Transverse colon (tissue), 3 donors: Measurements from ENCODE around the gene CREB5.

ENCODE experiments used
- CTCF ChIP-seq, 5 experiments: fragments of 200-600 bp in 3 of 5; fragments of 450-650 bp in 2 of 5; sonication (generic) in 3 of 5; IDR thresholded peaks; 1 replicate in 2 of 5; 2 replicates in 3 of 5; pipeline ENCODE4 v1.5.1; 2016 to 2017; ENCODE audit warnings: antibody characterized with exemption in 5 of 5, inconsistent platforms in 3 of 5, mild to moderate bottlenecking in 2 of 5, moderate library complexity in 1 of 5
- POLR2A ChIP-seq: fragments of 450-650 bp; IDR thresholded peaks from one replicate; pipeline ENCODE4 v1.6.1; 2016; ENCODE audit warnings: antibody characterized with exemption, mild to moderate bottlenecking, moderate library complexity

- no peak for TF ChIP-seq CTCF (IDR thresholded peaks at IDR 0.05)
- no peak for TF ChIP-seq POLR2A
Observed at GRCh38 chr7:28705350-28705749, 293.0 kb downstream of the CREB5 start.
